Activated CD8-positive, alpha-beta T cell treated with anti-CD3 and anti-CD28 coated beads, Interleukin-2, amount 10 ng/mL, durations not matched to agents 7 days and 5 days (primary cell): ENCODE data around the gene SLU7. TPM values are rescaled to one million over a fixed set of nuclear protein-coding genes. Genes with fewer than 3 reads are reported as not detected.

ENCODE experiments used
- ATAC-seq: fragments of 150-1000 bp; cut with Tn5 transposase; one replicate; pipeline ENCODE4 v1.10.0; 2021; ENCODE audit warnings: moderate library complexity
- CTCF ChIA-PET: fragments of 350-600 bp; sonication (Branson Sonifier 250); formaldehyde crosslinking; loops from one replicate; lab custom pipeline; 2021; ENCODE audit warnings: antibody characterized with exemption; lab: Charles Lee
- POLR2A ChIA-PET: fragments of 350-600 bp; sonication (Branson Sonifier 250); formaldehyde crosslinking; loops from one replicate; lab custom pipeline; 2021; ENCODE audit warnings: antibody characterized with exemption; lab: Charles Lee
- DNase-seq: peaks from one replicate; pipeline ENCODE4 v3.0.0-alpha.2; 2020
- H3K27ac Mint-ChIP-seq: one replicate; pipeline ENCODE4 v1.8.0; 2021; ENCODE audit warnings: mild to moderate bottlenecking, mixed read lengths
- H3K27me3 Mint-ChIP-seq: one replicate; pipeline ENCODE4 v1.8.0; 2021; ENCODE audit warnings: low read depth, mixed read lengths
- H3K36me3 Mint-ChIP-seq: one replicate; pipeline ENCODE4 v1.8.0; 2021; ENCODE audit warnings: low read depth, mixed read lengths
- H3K4me1 Mint-ChIP-seq: one replicate; pipeline ENCODE4 v1.8.0; 2021; ENCODE audit warnings: low read depth, mixed read lengths
- H3K4me3 Mint-ChIP-seq: one replicate; pipeline ENCODE4 v1.8.0; 2021; ENCODE audit warnings: mild to moderate bottlenecking, mixed read lengths
- H3K9me3 Mint-ChIP-seq: one replicate; pipeline ENCODE4 v1.8.0; 2022; ENCODE audit warnings: mixed read lengths; ENCODE audit not compliant: insufficient read depth
- total RNA-seq, 2 experiments: library from RNA; stranded (reverse); gene quantifications; one replicate each; pipeline ENCODE4 v1.2.3, GENCODE V29; 2021

SLU7 gene
- total RNA-seq = 10 to 100 TPM; 41.0 to 46.9 TPM

DNA sequence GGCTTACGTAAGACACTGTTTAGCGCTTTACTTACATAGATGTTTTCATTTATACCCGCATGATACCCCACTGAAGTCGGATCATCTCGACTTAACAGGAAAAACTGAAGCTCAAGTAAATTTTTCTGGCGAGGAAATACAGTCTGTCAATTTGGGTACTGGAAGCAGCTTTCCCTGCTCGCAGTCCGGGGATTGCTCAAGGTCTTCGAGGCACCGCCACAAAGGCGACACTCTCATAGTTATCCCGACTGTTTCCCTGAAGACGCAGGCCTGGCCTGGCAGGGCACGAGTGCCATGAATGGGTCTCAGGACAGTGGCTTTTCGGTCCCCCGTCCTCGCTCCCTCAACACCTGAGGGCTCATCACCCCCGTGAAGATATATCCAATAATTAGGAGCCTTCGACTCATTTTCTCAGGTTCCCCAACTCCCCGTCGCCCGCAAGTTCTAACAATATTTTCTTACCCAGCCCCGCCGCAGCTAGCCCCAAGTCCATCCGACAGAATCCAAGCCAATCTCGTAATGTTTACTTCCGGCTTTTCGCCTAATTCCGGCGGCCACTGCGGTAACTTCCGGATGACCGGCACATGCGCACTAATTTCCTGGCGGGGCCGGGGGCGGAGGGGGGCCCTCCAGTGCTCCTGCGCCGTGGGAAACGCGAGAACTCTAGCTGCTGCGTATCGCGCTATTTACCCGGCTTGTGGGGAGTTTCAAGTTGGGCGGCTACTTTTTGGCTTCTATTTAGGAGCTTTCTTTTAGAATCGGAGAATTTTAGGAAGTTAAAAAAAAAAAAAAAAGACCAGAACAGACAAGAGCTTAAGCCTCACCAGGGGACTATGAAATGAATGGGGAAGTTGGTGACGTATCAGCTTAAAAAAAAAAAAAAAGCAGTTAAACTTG is at the start of gene SLU7:
Gene SLU7, minus strand, starts transcription at position 521 of the 897 bp plus-strand sequence. CDS start 3,787 bp downstream, outside the sequence.
- Mint-ChIP-seq H3K36me3 (peaks cover 32% of the 10 kb centered on the region), H3K27me3 (no peaks in the 10 kb centered on the region), H3K27ac (peak within 1 kb of the TSS; percentile 99), H3K4me3 (peak within 1 kb of the TSS; percentile 100), H3K4me1 (peaks cover 63% of the 10 kb centered on the region), H3K9me3 (no peaks in the 10 kb centered on the region)
- CTCF ChIA-PET = interaction anchor here (0.6 to 3.8 kb wide), 13 partner anchors 8 to 484 kb away, joined by 3 to 56 read pairs (median 4); partner anchors contain the start of gene FAM200C
- POLR2A ChIA-PET = interaction anchor here (0.7 to 3.2 kb wide), 14 partner anchors 12 to 410 kb away, joined by 3 to 21 read pairs (median 7); partner anchors contain the start of genes FAM200C, PWWP2A and TTC1
- peak; percentile 96 for DNase-seq
- ATAC-seq = peak; percentile 84

DNA sequence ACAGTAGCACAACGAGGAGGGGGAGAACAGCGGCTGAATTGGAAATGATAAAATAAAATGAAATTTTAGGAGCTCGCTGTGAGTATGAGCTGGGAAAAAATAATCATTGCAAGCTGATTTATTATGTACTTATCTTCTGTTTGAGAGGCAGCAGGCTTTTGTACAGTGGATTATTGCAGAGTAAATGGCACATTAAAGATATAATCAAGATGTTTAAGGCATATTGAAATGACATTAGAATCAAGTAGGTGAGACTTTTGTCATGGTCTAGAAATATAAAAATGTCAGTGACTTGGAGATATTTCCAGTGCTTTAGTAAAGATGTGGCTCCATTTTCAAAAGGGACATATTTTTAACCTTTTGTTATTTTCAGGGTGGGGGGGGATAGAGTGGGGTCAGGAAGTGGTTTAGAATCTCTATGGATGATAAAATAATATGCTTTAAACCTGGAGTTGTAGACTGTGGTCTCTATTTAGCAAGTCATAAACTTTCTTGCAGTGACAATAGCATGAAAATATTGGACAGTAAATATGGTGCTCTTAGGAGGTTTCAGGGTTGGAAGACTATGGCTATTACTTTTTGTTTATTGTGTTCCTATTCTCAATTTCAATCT is 49.6 kb upstream of the SLU7 start:
- ChIA-PET POLR2A (interaction anchor here (0.8 to 3.2 kb wide), 7 partner anchors 9 to 1152 kb away, joined by 3 to 34 read pairs (median 17); partner anchors contain the start of genes PTTG1 and SLU7), CTCF (interaction anchor here (0.8 to 9.9 kb wide), 6 partner anchors 15 to 64 kb away, joined by 3 to 295 read pairs (median 8); no protein-coding TSS in a partner anchor)

DNA sequence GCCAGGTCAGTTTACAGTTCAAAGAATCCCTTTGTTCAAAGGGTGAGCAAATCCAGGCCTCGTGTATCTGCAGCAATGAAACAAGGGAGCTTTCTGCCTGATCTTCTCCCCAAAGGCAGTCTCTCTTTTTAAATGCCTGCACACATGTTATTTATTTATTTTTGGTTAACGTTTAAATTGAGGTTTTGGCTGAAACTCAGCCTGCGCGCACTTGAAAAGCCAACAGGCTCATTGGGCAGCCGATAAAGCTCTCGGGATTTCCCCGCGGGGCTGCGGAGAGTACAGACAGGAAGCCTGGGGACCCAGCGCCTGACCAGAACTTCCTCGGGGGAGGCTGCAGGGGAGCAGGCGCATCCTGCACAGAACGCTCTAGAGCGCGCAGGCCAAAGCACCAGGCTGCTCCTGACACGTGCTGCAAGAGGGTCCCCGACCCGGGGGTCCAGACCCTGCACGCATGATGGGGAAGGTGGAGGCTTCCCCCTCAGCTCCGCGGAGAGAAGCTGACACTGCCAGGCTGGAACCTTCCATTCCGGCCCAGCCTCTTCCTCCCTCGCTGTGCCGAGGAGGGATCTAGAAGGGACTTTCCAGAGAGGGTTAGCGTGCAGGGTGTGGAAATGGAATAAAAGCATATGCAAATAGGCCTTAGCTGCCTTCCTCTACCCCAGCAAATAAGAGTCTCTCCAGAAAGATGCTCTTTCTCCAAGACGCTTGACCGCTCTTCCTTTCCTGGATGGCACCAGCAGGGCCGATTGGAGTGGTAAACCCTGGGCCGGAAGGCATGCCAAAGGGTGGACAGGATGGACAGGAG is 48.9 kb upstream of the SLU7 start:
- DNase-seq (peak; percentile 87), ATAC-seq (peak; percentile 92)
- Mint-ChIP-seq H3K36me3 (peaks cover 5% of the 10 kb centered on the region), H3K4me3 (peak overlapping the region; percentile 86), H3K9me3 (no peaks in the 10 kb centered on the region), H3K4me1 (peaks cover 80% of the 10 kb centered on the region), H3K27me3 (peaks cover 2% of the 10 kb centered on the region), H3K27ac (peak overlapping the region; percentile 90)
- CTCF ChIA-PET = interaction anchor here (0.8 to 9.9 kb wide), 11 partner anchors 10 to 74 kb away, joined by 3 to 295 read pairs (median 5); partner anchors contain the start of gene SLU7
- POLR2A ChIA-PET = interaction anchor here (0.8 to 3.2 kb wide), 11 partner anchors 9 to 1152 kb away, joined by 3 to 34 read pairs (median 6); partner anchors contain the start of genes PTTG1 and SLU7

More for the DNA sequence above, 49.6 kb upstream of the SLU7 start:
- peak overlapping the region; percentile 90 for H3K27ac Mint-ChIP-seq
- H3K4me1 Mint-ChIP-seq = peaks cover 87% of the 10 kb centered on the region
- peak overlapping the region; percentile 86 for H3K4me3 Mint-ChIP-seq
- H3K27me3 Mint-ChIP-seq = peaks cover 2% of the 10 kb centered on the region
- no peak for DNase-seq
- peaks cover 6% of the 10 kb centered on the region for H3K36me3 Mint-ChIP-seq
- H3K9me3 Mint-ChIP-seq = no peaks in the 10 kb centered on the region
- no peak for ATAC-seq

DNA sequence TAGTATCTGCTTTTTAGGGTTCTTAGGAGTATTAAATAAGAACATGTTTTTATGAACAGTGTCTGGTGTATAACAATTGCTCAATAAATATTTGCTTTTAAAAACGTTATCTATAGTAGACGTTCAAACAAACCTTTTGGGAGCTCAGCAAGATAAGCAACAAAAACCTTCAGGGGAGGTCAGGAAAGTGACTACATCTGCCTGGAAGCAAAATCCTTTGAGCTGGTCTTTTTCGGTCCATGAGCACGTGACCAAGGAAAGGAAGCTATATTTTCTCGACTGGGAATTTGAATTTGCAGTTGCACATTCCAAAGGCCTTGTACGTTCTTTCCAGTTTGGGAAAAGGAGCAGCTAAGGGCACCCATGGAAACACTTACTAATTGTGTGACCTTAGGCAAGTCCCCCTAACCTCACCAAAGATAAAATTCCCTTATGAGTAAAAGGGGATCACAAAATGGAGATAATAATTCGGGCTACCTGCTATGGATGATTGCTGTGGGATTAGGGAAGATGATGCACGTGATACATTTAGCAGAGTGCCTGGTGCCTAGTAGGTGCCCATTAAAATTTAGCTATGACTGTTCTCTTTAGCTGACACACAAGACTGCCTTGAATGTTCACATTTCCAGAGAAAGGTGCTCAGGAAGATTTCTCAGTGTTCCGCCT is 48.1 kb upstream of the SLU7 start:
- DNase-seq (no peak), ATAC-seq (no peak)
- Mint-ChIP-seq H3K27ac (peak overlapping the region; percentile 90), H3K4me1 (peaks cover 78% of the 10 kb centered on the region), H3K9me3 (no peaks in the 10 kb centered on the region), H3K36me3 (peaks cover 5% of the 10 kb centered on the region), H3K4me3 (peak overlapping the region; percentile 86), H3K27me3 (peaks cover 2% of the 10 kb centered on the region)
- POLR2A ChIA-PET = interaction anchor here (1.0 to 3.2 kb wide), 9 partner anchors 9 to 48 kb away, joined by 3 to 34 read pairs (median 7); partner anchors contain the start of genes PTTG1 and SLU7
- CTCF ChIA-PET = interaction anchor here (0.9 to 9.9 kb wide), 10 partner anchors 9 to 73 kb away, joined by 3 to 295 read pairs (median 6); partner anchors contain the start of gene SLU7

DNA sequence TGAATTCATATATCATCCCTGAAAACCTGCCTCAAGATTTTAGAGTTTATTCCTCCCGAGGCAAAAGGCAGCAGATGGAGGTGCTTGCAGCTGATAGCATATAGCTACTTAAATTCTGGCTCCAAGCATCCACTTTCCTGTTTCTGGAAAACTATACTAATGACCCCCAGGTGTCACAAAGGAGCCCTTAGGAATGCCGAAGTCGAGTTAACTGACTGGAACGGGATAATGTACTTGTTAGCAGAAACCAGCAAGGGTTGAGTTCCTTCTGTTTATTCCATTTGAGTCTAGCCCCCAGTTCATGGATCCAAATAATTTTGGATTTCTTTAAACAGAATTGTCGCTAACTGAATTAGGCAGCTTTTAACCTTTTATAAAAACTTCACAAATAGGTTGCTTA is 47.2 kb upstream of the SLU7 start:
- peaks cover 70% of the 10 kb centered on the region for H3K4me1 Mint-ChIP-seq
- no peak overlapping the region for H3K27ac Mint-ChIP-seq
- DNase-seq (no peak), ATAC-seq (no peak)
- no peak overlapping the region for H3K4me3 Mint-ChIP-seq
- H3K36me3 Mint-ChIP-seq = peaks cover 5% of the 10 kb centered on the region
- no peaks in the 10 kb centered on the region for H3K9me3 Mint-ChIP-seq
- CTCF ChIA-PET = interaction anchor here (0.9 to 9.9 kb wide), 5 partner anchors 25 to 72 kb away, joined by 3 to 295 read pairs (median 4); partner anchors contain the start of gene SLU7
- peaks cover 2% of the 10 kb centered on the region for H3K27me3 Mint-ChIP-seq
- POLR2A ChIA-PET = interaction anchor here (2.6 to 3.2 kb wide), 2 partner anchors 25 to 44 kb away, joined by 17 to 34 read pairs; partner anchors contain the start of gene PTTG1

DNA sequence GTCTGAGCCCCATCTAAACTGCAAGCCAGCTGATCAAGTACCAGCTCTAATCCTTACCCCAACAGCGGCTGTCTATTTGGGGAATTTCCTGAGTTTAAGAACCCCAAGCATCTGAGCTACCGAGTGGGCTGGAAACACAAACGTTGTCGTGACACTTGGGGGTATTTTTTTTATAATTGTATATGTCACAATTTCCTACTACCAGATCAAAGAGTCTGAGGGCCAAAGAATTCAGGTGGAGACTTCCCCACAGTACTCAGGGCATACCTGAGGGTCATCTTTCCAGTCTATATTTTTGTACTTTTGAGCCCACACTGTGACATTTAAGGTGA is 45.6 kb upstream of the SLU7 start:
- Mint-ChIP-seq H3K36me3 (peaks cover 1% of the 10 kb centered on the region), H3K4me1 (peaks cover 57% of the 10 kb centered on the region), H3K27me3 (peaks cover 2% of the 10 kb centered on the region), H3K4me3 (no peak overlapping the region), H3K9me3 (no peaks in the 10 kb centered on the region), H3K27ac (no peak overlapping the region)
- ChIA-PET CTCF (interaction anchor here (1.0 to 9.9 kb wide), 4 partner anchors 16 to 46 kb away, joined by 3 to 295 read pairs (median 4); partner anchors contain the start of gene SLU7), POLR2A (interaction anchor here (1.0 kb wide), 1 partner anchor 45 kb away, joined by 3 read pairs; no protein-coding TSS in a partner anchor)
- no peak for ATAC-seq
- no peak for DNase-seq

DNA sequence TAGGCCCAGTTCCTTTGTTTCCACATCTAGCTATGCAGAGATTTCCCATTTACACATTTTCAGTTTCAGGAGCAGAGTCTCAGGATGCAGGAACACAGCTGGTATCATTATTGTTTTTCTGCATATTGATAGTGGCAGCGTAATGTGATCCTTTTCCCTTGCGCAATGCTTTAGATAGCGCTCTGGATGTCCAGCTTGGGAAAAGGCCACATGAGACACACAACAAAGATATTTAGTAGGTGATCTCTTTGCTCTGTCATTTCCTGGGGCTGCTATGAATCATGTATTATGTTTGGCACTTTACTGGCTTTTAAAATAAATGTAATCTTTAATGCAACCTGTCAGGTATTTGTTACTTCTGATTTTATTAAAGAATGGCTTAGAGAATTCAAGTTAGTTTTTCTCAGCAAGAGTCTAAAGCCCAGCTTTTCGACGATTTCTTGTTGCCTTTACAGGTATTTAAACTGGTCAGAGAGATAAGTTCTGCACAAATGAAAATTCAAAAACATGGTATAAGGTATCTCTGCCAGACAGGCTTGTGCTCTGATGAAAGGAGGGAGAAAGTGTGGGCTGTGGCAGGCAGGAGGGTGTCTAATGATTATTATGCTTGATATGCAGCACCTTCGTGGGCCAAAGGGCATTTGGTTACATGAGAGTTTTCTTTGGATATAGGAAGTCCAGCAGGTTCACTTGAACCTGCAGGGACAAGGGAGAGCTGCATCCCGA is 45.0 kb upstream of the SLU7 start:
- Mint-ChIP-seq H3K27ac (no peak overlapping the region), H3K4me1 (peaks cover 53% of the 10 kb centered on the region), H3K4me3 (no peak overlapping the region), H3K36me3 (no peaks in the 10 kb centered on the region), H3K27me3 (peaks cover 2% of the 10 kb centered on the region), H3K9me3 (no peaks in the 10 kb centered on the region)
- CTCF ChIA-PET = interaction anchor here (0.8 to 9.9 kb wide), 6 partner anchors 15 to 45 kb away, joined by 3 to 295 read pairs (median 4); partner anchors contain the start of gene SLU7
- no peak for DNase-seq
- no peak for ATAC-seq
- POLR2A ChIA-PET = interaction anchor here (1.0 kb wide), 1 partner anchor 45 kb away, joined by 3 read pairs; no protein-coding TSS in a partner anchor

DNA sequence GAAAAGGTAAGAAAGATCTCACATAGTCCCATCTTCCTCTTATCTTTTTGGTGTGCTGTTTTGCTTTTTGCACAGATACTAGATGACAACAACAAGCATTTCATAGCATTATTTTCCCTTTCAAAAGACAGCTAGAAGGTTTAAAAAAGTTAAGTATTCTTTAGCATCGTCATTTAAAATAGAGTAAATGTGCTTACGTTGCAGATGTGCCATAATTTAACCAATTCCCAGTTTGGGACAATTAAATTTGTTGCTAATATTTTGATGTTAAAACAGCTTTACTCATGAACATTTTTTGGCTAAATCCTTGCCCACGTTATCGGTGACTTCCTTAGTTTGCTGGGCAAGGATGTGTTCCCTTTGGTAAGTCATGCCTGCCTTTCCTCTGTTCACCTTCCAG is 44.3 kb upstream of the SLU7 start:
- POLR2A ChIA-PET = no interaction called here
- peaks cover 48% of the 10 kb centered on the region for H3K4me1 Mint-ChIP-seq

DNA sequence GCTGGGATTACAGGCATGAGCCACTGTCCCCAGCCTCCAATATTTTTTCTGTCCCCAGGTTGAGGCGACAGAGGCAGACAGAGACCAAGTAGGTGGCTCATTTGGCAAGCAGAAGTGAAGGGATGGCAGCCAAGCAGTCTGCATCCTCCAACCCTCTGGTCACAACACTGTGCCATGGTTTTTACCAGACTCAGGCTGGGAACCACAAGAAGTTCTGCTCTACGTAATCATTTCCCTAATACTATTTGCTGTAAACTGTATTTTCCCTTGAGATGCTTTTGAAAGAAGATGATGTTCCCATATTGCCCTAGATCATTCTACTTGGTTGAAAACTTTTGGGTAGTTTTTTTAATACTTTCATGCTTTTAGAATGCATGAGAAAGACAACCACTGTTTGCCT is 43.3 kb upstream of the SLU7 start:
- H3K9me3 Mint-ChIP-seq = no peaks in the 10 kb centered on the region
- CTCF ChIA-PET = interaction anchor here (6.2 to 9.9 kb wide), 2 partner anchors 22 kb away, joined by 122 to 295 read pairs; no protein-coding TSS in a partner anchor
- no peak for DNase-seq
- POLR2A ChIA-PET = no interaction called here
- H3K27ac Mint-ChIP-seq = no peak overlapping the region
- no peaks in the 10 kb centered on the region for H3K36me3 Mint-ChIP-seq
- peaks cover 37% of the 10 kb centered on the region for H3K4me1 Mint-ChIP-seq
- H3K27me3 Mint-ChIP-seq = peaks cover 2% of the 10 kb centered on the region
- H3K4me3 Mint-ChIP-seq = no peak overlapping the region
- no peak for ATAC-seq

More for the DNA sequence above, 44.3 kb upstream of the SLU7 start:
- Mint-ChIP-seq H3K27ac (no peak overlapping the region), H3K36me3 (no peaks in the 10 kb centered on the region), H3K9me3 (no peaks in the 10 kb centered on the region), H3K27me3 (peaks cover 2% of the 10 kb centered on the region), H3K4me3 (no peak overlapping the region)
- no peak for ATAC-seq
- no peak for DNase-seq
- CTCF ChIA-PET = interaction anchor here (0.8 to 9.9 kb wide), 5 partner anchors 14 to 45 kb away, joined by 3 to 295 read pairs (median 4); partner anchors contain the start of gene SLU7
